ENCODE measurements around the gene TWF1.

DNA sequence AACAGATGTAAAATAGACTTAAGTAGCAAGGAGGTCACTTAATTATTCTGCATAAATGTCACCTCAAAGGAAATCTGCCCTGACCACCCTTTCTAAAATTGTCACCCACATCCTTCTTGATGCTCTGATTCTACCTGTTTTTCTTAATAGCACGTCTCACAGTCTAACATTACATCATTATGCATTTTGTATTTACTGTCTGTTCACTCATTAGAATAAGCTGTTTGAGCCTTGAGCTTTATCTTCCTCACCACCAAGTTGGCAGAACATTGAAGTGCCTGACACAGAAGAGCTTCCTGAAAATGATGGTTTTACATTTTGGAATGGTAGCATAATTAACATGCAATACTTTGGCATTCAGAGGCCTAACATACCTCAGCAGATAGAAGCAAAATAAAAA, 21.0 kb upstream of the TWF1 start:
- TF ChIP-seq, protein P1, sequence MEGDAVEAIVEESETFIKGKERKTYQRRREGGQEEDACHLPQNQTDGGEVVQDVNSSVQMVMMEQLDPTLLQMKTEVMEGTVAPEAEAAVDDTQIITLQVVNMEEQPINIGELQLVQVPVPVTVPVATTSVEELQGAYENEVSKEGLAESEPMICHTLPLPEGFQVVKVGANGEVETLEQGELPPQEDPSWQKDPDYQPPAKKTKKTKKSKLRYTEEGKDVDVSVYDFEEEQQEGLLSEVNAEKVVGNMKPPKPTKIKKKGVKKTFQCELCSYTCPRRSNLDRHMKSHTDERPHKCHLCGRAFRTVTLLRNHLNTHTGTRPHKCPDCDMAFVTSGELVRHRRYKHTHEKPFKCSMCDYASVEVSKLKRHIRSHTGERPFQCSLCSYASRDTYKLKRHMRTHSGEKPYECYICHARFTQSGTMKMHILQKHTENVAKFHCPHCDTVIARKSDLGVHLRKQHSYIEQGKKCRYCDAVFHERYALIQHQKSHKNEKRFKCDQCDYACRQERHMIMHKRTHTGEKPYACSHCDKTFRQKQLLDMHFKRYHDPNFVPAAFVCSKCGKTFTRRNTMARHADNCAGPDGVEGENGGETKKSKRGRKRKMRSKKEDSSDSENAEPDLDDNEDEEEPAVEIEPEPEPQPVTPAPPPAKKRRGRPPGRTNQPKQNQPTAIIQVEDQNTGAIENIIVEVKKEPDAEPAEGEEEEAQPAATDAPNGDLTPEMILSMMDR (IDR thresholded peaks at IDR 0.05; ENCODE audit: poor library complexity, severe bottlenecking), result no peak
- TF ChIP-seq SMC3 (conservative IDR thresholded peaks at IDR 0.05; ENCODE audit: poor library complexity) (no peak), RAD21 (conservative IDR thresholded peaks at IDR 0.05) (no peak), MXI1 (conservative IDR thresholded peaks at IDR 0.05; ENCODE audit: poor library complexity, severe bottlenecking) (no peak)
